Measurements from ENCODE around the gene ANKS3.
A peak's percentile ranks its signal among the peaks of the same experiment; 100 is the strongest.

Gene ANKS3
- total RNA-seq, result 0.87 to 9.2 (median 4.3) reads per million in 18 experiments

GRCh38 chr16:4734063-4734729 is at the start of gene ANKS3, which contains the start of gene DNAAF8:
Gene ANKS3, minus strand, starts transcription at chr16:4734271. Its CDS starts 4,122 bp downstream, at chr16:4730149.
Gene DNAAF8, plus strand, starts transcription at chr16:4734537. Its CDS starts 1,978 bp downstream, at chr16:4736515.
- peak; percentile 97 to 98 for DNase-seq

GRCh38 chr16:4783251-4783950 is 49.3 kb upstream of the ANKS3 start:
- DNase-seq, result no peak

- DNase-seq, result no peak
Measured at GRCh38 chr16:4780235-4780634, 46.2 kb upstream of the ANKS3 start.

GRCh38 chr16:4778050-4778392 is 44.0 kb upstream of the ANKS3 start:
- no peak for DNase-seq

GRCh38 chr16:4777339-4778049 is 43.4 kb upstream of the ANKS3 start:
- DNase-seq, result no peak

- no peak for DNase-seq
Measured at GRCh38 chr16:4776141-4776705, 42.2 kb upstream of the ANKS3 start.

- DNase-seq, result peak in 1 of 2 donors; percentile 9
Measured at GRCh38 chr16:4775005-4775404, 40.9 kb upstream of the ANKS3 start.

- DNase-seq, result no peak
Measured at GRCh38 chr16:4772351-4772750, 38.3 kb upstream of the ANKS3 start.

GRCh38 chr16:4771646-4772045 is 37.6 kb upstream of the ANKS3 start:
- DNase-seq, result no peak

- no peak for DNase-seq
Measured at GRCh38 chr16:4769306-4769638, 35.2 kb upstream of the ANKS3 start.

- DNase-seq, result peak; percentile 97 to 98
Measured at GRCh38 chr16:4768549-4769305, 34.7 kb upstream of the ANKS3 start.

GRCh38 chr16:4767872-4768548 is 33.9 kb upstream of the ANKS3 start:
- DNase-seq, result peak; percentile 48 to 58

GRCh38 chr16:4766875-4767628 is 33.0 kb upstream of the ANKS3 start, which contains the start of gene ZNF500:
Gene ZNF500, minus strand, starts transcription at chr16:4767162. Its CDS starts 1,184 bp downstream, at chr16:4765978.
- peak; percentile 98 for DNase-seq

GRCh38 chr16:4765511-4766474 is 31.7 kb upstream of the ANKS3 start:
- DNase-seq, result no peak

GRCh38 chr16:4763791-4764190 is 29.7 kb upstream of the ANKS3 start:
- DNase-seq, result no peak

GRCh38 chr16:4762205-4762604 is 28.1 kb upstream of the ANKS3 start:
- no peak for DNase-seq

- DNase-seq, result no peak
Measured at GRCh38 chr16:4760221-4760910, 26.3 kb upstream of the ANKS3 start.

- no peak for DNase-seq
Measured at GRCh38 chr16:4755687-4756086, 21.6 kb upstream of the ANKS3 start.

- DNase-seq, result no peak
Measured at GRCh38 chr16:4754865-4755264, 20.8 kb upstream of the ANKS3 start.
